Uterus (tissue), 2 donors: ENCODE results near the gene HS3ST4.

Experiments
- POLR2A ChIP-seq, 2 donors: fragments of 450-650 bp; IDR thresholded peaks; one replicate each; pipeline ENCODE4 v1.6.1; 2016; ENCODE audit warnings: antibody characterized with exemption in 2 of 2, mild to moderate bottlenecking in 1 of 2, moderate library complexity in 1 of 2
- TF ChIP-seq, protein P1 (sequence below), 4 experiments: fragments of 200-600 bp in 2 of 4; fragments of 450-650 bp in 2 of 4; sonication (generic) in 2 of 4; IDR thresholded peaks; one replicate each; pipeline ENCODE4 v1.5.1; 2016 to 2019; ENCODE audit warnings: antibody characterized with exemption in 4 of 4, mild to moderate bottlenecking in 2 of 4, moderate library complexity in 1 of 4

- TF ChIP-seq, protein P1, sequence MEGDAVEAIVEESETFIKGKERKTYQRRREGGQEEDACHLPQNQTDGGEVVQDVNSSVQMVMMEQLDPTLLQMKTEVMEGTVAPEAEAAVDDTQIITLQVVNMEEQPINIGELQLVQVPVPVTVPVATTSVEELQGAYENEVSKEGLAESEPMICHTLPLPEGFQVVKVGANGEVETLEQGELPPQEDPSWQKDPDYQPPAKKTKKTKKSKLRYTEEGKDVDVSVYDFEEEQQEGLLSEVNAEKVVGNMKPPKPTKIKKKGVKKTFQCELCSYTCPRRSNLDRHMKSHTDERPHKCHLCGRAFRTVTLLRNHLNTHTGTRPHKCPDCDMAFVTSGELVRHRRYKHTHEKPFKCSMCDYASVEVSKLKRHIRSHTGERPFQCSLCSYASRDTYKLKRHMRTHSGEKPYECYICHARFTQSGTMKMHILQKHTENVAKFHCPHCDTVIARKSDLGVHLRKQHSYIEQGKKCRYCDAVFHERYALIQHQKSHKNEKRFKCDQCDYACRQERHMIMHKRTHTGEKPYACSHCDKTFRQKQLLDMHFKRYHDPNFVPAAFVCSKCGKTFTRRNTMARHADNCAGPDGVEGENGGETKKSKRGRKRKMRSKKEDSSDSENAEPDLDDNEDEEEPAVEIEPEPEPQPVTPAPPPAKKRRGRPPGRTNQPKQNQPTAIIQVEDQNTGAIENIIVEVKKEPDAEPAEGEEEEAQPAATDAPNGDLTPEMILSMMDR (IDR thresholded peaks at IDR 0.05), result no peak
- TF ChIP-seq POLR2A (IDR thresholded peaks at IDR 0.05), result no peak
These were observed 37.6 kb downstream of the HS3ST4 start for GRCh38 chr16:25729188-25729915.
